Renal cortex interstitium (tissue), 11 donors: Measurements from ENCODE around the gene CD40. TPM values are rescaled to one million over a fixed set of nuclear protein-coding genes. Genes with fewer than 3 reads are reported as not detected.
A peak's percentile ranks its signal among the peaks of the same experiment; 100 is the strongest.
"Not testable (repeated sequence)": the region's sequence is repeated elsewhere in the genome, so short reads cannot be mapped to it uniquely, and the experiment has no call there.

Experiments
- DNase-seq, 11 donors: peaks; one replicate each; pipeline ENCODE4 v3.0.0-alpha.2; 2013; ENCODE audit warnings: low read depth in 9 of 11, low spot score in 4 of 11; ENCODE audit errors: extremely low read depth in 1 of 11
- polyA plus RNA-seq, 3 donors: library from polyadenylated mRNA; unstranded; fragments of 120-200 nt; gene quantifications; one replicate each; pipeline ENCODE4 v1.2.1, GENCODE V29; 2013; ENCODE audit not compliant: insufficient read length in 3 of 3

Gene CD40
- polyA plus RNA-seq, 3 donors: 4.1 to 5.7 (median 5.3) TPM

DNA sequence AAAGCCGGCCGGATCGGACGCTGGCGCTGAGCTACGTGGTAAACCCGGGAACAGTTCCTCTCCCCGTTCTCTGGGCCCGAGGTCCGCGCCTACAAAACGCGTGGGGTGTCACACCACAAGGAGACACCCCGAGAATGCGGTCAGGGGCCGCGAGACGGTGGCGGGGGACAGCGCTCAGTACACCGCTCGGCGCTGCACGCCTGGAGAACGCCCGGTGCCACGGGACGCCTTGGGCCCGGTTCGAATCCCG is 29.0 kb upstream of the CD40 start:
- peak in 1 of 11 donors; percentile 2 for DNase-seq

DNA sequence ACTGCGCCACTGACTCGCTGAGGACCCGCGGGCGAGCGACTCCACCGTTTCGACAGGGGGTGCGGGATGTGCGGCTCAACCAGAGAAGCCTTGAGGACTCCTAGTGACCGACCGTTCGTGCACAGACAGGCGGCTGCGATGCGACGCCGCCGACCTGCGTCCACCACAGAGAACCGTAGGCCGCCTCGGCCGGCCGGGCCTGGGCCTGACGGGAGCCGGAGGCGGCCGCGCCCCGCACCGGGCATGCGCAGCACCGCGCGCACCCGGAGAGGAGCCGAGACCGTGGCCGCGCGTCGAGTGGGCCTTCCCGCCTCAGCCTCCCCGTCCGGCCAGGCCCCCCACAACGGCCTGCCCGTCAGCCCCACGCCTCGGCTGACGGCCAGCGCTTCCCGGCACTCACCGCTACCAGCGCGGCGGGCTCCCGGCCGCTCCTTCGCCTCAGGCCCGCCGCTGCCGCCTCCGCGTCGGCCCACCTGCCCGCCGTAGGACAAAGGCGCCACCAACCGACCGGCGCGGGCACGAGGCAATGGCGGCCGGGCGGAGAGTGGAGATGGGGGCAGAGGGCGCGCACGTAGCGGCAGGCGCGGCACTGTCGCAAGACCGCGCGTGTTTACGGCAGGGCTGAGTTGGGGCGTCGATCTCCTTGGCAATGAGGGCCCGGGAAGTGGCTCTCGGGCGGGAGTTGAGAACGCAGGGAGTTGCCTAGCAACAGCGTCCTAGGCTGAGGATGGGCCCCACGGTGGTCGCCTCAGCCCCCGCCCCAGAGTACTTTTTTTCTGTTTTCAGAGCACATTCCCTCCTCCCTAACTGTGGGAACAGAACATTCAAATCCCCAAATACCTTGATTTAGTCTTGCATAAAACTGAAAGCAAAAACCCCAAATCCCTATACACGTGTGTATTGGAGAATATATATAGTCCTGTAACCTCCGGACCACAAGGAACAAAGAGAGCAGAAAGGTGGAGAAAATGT is 28.4 kb upstream of the CD40 start, which contains the start of gene NCOA5:
Gene NCOA5 (minus strand): TSS at position 546 of the 972 bp plus-strand sequence. CDS start 10,538 bp downstream, outside the sequence.
- peak; percentile 79 to 94 (median 91) for DNase-seq

DNA sequence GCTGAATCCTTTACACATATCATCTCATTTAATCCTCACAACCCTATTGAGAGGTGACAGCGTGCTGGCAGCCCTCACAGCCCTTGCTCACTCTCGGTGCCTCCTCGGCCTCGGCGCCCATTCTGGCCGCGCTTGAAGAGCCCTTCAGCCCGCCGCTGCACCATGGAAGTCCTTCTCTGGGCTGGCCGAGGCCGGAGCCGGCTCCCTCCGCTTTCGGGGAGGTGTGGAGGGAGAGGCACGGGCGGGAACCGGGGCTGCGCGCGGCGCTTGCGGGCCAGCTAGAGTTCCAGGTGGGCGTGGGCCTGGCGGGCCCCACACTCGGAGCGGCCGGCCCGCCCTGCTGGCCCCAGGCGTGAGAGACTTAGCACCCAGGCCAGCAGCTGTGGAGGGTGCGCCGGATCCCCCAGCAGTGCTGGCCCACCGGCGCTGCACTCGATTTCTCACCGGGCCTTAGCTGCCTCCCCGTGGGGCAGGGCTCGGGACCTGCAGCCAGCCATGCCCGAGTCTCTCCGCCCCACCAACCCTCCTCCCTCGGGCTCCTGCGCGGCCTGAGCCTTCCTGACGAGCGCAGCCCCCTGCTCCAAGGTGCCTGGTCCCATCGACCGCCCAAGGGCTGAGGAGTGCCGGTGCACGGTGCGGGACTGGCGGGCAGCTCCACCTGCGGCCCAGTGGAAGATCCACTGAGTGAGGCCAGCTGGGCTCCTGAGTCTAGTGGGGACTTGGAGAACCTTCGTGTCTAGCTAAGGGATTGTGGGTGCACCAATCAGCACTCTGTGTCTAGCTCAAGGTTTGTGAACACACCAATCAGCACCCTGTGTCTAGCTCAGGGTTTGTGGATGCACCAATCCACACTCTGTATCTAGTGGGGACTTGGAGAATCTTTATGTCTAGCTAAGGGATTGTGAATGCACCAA is 26.2 kb upstream of the CD40 start:
- not testable (repeated sequence) for DNase-seq

DNA sequence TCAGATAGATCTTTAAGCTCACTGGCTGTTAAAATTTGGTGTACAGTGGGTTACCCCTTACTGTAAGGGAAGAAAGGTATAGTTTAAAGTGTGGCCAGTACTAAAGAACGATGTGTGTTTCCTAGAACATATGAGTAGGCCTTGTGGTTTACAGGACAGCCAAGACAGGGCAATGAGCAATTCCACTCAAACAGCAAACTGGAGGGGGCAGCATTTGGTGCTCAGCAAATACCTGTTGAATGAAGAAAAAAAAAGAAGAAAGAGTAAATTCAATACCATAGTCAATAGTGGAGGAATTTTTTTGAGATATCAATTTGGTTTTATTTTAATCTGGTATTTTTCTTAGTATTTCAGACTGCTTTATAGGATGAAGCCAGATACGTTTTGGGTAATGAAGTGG is 24.6 kb upstream of the CD40 start:
- DNase-seq: no peak

DNA sequence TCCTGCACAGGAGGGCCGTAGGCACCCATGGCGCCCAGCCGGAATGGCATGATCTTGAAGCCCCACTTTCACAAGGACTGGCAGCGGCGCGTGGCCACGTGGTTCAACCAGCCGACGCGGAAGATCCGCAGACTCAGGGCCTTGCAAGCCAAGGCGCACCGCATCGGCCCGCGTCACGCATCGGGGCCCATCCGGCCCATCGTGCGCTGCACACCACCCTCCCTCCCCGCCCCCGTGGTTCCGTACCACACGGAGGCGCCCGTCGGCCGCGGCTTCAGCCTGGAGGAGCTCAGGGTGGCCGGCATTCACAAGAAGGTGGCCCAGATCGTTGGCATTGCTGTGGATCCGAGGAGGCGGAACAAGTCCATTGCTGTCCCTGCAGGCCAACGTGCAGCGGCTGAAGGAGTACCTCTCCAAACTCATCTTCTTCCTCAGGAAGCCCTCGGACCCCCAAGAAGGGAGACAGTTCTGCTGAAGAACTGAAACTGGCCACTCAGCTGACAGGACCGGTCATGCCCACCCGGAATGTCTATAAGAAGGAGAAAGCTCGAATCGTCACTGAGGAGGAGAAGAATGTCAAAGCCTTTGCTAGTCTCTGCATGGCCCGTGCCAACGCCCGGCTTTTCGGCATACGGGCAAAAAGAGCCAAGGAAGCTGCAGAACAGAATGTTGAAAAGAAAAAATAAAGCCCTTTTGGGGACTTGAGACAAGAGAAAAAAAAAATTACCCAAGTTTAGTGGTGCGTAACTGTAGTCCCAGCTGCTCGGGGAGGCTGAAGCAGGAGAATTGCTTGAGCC is 18.4 kb upstream of the CD40 start:
- no peak for DNase-seq

DNA sequence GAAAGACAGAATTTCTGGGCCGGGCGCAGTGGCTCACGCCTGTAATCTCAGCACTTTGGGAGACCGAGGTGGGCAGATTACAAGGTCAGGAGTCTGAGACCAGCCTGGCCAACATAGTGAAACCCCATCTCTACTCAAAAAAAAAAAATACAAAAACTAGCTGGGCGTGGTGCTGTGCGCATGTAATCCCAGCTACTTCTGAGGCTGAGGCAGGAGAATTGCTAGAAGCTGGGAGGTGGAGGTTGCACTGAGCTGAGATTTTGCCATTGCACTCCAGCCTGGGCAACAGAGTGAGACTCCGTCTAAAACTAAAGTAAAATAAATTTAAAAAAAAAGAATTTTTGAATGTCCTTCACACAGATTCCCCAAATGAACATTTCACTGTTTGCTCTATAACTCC is 17.7 kb upstream of the CD40 start:
- DNase-seq: not testable (repeated sequence)

DNA sequence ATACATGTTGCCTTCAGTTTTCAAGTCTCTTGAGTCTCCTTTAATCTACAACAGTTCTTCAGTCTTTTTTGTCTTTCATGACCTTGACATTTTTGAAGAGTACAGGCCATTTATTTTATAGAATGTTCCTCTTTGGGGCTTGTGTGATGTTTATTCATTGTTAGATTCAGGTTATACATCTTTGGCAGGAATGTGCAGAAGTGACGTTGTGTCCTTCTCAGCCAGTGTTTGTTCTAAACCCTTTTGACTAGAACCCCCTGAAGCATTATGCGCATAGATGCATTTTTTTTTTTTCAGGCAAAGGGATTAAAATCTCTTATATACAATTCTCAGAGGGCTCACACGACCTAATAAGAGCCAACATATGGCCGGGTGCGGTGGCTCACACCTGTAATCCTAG is 17.1 kb upstream of the CD40 start:
- no peak for DNase-seq

DNA sequence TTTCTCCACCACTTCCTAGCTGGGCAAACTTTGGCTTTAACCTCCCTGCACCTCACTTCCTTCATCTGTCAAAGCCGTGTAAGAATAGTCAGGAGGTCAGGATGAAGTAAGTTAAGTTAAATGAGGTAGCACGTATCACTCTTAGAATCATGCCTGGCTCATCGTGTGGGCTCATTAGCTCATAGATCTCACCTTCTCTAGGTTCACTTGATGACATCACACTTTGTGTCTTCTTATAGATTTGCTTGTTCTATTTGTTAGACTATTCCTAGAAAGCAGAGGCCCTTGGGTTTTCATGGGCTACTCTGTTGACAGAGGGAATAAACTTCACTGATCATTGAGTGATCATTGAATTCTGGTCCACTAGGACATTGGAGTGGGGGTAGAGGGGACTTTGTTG is 16.2 kb upstream of the CD40 start:
- no peak for DNase-seq

DNA sequence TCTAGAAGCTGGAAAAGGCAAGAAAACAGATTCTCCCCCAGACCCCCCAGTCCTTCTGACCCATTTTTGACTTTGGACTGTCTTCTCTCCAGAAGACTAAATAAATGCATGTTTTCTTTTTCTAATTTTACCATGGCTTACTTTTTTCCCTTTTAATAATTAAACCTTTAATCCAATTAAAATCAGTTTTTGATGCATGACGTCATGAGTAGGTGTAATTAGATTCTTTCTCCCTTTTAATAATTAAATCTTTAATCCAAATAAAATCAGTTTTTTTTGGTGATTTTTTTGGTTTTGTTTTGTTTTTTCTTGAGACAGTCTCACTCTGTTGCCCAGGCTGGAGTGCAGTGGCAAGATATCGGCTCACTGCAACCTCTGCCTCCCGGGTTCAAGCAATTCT is 15.2 kb upstream of the CD40 start:
- no peak for DNase-seq

DNA sequence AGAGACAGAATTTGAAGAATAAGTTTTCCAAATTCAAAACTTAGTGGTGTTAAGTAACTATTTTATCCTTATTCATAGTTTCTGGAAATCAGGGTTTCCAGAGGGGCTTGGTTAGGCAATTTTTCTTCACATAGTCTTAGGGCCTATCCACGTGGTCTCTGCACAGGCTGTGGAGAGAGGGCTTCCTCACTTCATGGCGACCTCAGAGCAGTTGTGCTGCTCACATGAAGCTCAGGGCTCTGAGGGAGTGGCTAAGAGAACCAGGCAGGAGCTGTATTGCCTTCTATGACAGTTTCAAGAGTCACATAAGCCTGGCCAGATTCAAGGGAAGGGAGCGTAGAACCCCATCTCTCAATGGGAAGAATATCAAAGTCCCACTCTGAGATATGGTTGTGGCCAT is 13.9 kb upstream of the CD40 start:
- no peak for DNase-seq

DNA sequence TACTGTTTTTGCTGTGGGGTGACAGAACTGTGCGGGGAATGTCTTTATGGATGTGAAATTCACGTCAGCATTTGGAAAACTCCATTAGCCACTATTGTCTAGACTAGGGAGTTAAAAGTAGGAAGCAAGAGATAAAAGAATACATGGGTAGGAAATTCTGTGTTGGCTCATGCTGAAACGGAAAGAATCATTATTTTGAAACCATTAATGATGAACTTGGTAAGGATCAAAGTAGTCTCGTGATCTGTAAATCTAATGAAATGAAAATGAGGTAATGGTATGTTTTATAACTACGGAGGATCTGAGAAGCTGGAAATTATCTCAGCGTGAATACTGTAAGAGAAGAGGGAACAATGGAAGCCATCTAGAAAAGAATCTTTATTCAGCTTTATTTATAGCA is 11.1 kb upstream of the CD40 start:
- DNase-seq: no peak

DNA sequence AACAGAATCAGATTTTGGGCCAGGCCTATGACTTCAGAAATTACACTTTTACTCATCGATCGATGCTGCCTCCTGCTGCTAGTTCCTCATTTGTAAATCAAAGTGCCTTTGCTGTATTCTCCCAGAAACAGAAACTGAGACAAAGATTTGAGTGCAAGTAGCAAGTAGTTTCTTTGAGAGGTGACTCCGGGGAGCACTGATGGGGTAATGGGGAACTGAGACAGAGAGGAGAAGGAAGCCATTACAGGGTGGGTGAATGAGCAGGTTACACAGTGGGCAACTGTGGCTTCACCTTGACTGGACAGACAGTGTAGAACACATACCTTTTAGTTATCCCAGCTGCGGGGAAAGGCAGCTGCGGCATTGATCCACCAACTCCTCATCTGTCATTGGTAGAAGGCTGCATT is 9.7 kb upstream of the CD40 start:
- DNase-seq: no peak

DNA sequence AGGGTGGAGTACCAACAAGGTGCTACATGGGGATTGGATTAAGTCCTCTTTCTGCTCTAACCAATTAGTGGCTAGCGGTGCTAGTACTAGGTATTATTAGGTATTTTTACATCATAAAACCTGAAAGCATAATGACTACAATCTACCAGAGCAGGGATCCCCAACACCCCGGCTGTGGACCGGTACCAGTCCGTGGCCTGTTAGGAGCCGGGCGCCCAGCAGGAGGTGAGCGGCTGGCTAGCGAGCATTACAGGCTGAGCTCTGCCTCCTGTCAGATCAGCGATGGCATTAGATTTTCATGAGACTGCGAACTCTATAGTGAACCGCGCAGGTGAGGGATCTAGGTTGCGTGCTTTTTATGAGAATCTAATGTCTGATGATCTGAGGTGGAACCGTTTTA is 9.1 kb upstream of the CD40 start:
- no peak for DNase-seq

DNA sequence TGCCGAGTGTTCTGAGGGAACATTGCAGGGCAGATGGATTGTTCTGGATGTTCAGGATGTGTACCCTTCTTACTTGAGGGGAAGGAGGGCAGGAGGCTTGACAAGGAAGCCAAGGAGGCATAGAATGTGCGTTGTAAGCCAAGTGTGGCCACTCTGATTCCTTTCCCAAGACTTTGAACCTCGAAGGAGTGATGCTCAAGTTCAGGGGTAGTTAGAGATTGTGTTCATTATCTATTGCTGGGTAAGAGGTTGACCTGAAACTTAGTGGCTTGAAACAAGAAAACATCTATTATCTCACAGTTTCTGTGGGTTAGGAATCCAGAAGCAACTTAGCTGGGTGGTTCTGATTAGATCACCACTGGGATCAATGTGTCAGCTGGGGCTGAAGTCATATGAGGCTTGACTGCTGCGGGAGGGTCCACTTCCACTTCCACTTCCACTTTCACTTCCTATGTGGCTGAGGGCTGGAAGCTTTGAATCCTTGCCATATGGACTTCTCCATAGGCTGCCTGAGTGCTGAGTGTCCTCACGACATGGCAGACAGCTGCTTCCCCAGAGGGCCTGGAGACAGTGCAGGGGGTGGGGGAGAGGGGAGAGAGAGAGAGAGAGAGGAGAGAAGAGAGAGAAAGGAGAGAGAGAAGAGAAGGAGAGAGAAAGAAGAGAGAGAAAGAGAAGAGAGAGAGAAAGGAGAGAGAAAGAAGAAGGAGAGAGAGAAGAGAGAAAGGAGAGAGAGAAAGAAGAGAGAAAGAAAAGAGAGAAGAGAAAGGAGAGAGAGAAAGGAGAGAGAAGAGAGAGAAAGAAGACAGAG is 6.9 kb upstream of the CD40 start:
- DNase-seq: no peak

DNA sequence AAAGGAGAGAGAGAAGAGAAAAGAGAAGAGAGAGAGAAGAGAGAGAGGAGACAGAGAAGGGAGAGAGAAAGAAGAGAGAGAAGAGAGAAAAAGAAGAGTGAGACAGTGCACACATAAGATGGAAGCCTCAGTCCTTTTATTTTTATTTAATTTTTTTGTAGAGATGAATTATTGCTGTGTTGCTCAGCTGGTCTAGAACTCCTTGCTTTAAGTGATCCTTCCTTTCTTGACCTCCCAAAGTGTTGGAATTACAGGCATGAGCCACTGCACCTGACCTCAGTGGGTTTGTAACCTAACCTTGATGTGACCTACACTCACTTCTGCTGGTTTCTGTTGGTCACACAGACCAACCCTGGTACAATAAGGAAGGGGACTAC is 6.3 kb upstream of the CD40 start:
- no peak for DNase-seq

DNA sequence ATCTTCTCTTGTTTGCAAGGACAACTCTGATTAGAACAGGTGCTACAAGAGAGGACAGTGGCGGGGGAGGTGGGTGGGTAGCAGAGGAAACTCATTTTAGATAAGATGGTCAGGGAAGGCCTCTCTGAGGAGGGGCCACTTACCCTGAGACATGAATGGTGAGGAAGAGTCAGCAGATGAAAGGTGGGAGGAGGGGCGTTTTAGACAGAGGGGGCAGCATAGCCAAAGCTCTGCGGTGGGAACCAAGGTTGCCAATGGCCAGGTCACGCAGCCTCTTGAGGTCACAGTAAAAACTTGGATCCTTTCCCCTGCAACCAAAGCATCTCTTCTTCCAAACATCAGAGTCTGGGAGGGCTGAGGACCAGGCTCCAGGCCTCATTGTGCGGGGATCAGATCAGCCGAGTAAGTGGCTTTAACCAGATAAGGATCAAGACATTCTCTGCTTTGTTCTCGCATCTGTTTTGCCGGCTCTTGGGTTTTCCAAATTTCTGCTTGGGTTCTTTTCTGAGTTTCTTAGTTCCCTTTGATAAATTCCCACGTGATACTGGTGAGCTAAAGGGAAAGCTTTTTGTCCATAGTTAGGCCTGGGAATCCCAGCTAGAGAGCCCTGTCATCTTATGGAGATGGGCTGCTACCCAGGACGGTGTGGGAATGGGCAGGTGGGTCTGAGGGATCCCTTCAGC is 5.5 kb upstream of the CD40 start:
- DNase-seq: no peak

DNA sequence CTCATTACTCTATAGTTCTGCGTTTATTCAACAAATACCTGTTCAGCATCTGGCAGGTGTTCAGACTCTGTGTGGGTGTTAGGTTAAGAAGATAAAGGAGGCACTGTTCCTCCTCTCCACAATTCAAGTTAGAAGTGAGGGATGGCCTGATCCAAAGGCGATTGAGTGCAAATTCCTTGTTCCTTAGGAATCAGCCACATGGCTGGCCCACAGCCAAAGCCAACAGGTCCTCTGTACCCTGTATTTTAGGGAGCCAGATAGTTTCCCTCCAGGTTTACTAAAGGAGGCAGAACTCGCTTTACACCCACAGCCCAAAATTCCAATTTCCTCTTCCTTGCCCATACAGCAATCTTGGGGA is 5.0 kb upstream of the CD40 start:
- DNase-seq: no peak

DNA sequence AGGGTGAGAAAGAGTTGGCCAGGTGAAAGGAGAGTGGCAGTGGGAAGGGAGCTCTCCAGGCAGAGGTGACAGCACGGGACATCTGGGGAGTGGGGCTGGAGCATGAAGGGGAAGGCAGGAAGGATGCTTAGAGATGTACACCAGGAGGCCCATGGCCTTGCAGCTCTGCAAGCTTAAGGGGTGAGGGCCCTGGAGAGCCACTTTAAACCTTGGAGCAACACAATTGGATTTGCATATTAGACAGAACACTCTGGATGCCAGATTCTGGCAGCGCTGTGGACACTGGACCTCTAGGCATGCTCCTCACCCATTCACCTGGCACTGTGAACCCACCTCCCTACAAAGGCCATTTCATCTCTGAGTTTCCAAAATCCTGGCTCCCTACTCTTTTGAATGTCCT is 3.7 kb upstream of the CD40 start:
- no peak for DNase-seq
